Epidermal melanocyte (primary cell): Measurements from ENCODE around the gene ULK1.
"Not testable (repeated sequence)": the region's sequence is repeated elsewhere in the genome, so short reads cannot be mapped to it uniquely, and the experiment has no call there.

ENCODE experiments used
- DNase-seq: peaks from one replicate; pipeline ENCODE4 v3.0.0; 2011; ENCODE audit warnings: low spot score; ENCODE audit not compliant: insufficient read length

The ULK1 gene

DNA sequence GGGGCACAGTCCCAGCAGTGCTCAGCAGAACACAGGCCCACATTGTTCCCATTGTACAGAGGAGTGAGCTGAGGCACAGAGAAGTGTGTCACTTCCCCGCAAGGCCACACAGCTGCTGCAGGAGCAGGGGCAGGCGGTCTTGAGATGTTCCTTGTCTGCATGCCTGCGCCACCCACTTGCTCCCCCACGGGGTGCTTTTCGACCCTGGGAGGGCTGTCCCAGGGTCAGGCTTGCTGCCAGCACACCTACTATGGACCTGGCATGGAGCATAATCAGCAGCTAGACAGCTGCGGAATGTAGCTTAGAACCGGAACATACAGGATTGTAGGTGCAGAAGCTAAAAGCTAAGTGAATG is 47.5 kb downstream of the ULK1 start:
- no peak for DNase-seq

DNA sequence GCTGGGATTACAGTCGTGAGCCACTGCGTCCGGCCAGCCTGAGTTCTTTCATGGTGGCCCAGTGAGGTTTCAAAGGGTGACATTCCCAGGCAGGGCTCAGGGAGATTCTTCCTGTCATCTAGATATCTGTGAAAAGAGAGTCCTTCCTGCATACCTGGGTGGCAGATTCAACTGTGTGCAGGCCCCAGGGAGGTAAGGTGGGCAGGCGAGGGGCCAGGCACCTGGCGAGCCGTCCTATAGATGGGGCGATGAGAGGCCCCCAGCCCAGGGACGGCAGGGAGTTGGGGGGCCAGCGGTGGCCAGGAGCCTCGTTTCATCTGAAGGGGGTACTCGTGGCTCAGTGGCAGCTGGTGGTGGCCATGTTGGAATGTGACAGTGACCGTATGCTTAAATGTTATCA is 48.2 kb downstream of the ULK1 start:
- no peak for DNase-seq

DNA sequence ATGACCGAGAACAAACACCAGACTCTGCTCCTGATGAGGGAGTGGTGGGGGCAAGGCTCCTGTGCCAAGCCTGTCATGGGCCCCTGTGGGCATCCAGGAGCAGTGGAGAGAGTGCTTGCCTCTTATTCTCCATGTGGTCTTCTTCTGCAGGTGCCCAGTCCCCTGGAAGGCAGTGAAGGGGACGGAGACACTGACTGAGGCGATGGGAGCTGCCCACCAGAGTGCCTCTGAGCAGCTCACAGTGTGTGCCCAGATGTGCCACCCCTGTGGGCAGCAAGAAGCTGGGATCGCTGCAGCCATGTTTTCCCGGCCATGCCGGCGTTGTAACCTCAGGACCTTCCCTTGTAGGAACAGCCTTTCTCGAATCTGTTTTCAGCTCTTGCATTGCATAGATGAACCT is 49.0 kb downstream of the ULK1 start:
- DNase-seq, result no peak

DNA sequence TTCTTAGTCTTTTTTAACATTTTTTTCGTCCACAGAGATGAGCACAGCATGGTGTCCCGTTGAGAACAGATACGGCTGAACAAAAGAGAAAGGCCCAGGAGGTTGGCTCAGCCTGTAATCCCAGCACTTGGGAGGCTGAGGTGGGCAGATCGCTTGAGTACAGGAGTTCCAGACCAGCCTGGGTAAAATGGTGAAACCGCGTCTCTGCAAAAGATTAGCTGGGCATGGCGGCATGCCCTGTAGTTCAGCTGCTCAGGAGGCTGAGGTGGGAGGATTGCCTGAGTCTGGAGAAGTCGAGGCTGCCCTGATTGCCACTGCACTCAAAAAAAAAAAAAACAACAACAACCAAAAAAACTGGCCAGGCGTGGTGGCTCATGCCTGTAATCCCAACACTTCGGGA is 49.5 kb downstream of the ULK1 start:
- no peak for DNase-seq

DNA sequence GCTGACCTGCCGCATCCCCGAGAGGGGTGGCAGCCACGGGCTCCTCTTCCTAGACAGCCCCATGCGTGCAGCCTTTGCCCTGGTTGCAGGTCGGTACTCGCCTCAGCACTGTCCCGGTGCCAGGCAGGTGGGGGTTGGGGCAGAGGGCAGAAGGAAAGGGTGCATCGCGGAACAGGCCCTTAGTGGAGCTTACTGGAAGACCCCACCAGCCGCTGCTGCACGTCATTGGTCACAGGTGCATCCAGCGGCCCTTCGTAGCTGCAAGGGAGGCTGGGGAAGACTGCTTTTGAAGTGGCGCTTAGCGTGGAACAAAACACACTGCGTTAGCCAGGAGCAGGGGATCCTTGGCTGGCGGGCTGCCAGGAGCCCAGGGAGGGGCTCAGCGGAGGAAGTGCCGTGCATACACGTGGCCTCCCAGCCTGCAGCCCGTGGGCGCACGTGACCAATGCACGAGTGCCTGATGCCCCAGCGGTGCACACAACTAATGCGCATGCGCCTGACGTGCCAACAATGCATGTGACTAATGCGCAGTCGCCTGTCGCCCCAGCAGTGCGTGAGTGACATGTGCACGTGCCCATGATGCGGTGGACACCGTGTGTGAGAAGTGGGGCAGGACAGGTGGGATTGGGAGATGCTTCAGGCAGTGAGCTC is 50.3 kb downstream of the ULK1 start:
- DNase-seq, result no peak

DNA sequence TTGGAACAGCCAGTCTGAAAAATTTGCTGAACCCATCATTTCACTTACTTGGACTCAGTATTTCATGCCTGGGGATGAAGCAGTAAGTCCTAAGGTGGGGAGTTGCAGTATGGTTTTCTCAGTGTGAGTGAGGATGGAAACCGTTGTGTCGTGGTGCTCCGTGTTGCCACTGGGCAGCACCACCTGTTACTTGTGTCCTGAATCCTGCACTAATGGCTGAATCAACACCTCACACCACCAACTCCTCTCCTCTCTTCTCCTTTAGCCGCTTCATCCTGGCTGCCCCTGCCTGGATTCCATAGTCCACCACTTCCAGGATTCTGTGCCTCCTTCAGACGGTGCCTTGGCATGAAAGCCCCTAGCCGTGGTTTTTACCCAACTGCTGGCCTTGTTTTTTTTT is 52.3 kb downstream of the ULK1 start:
- DNase-seq, result no peak

DNA sequence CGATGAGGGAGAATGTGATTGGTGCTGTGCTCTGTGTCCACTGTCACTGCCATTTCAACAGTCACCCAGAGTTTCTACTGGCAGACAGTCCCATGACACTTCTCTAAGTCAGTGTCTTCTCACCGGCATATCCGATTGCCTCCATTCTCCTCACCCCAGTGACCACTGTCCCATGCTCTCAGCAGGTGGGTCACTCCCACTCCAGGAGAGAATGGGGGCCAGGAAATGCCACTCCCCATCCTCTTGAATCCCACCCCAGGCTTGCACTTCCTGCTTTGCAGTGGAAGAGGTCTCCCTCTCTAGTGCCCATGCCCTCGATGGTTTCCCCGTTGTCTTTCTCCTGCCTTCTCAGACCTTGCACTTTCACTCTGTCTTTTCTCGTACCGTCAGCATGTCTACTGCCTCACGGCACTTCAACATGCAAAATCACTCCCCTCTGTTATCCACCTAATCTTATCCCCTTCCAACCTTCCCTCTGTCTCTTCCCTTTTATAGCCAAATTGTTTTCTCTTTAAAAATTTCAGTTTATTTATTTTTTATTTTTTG is 53.1 kb downstream of the ULK1 start:
- no peak for DNase-seq

DNA sequence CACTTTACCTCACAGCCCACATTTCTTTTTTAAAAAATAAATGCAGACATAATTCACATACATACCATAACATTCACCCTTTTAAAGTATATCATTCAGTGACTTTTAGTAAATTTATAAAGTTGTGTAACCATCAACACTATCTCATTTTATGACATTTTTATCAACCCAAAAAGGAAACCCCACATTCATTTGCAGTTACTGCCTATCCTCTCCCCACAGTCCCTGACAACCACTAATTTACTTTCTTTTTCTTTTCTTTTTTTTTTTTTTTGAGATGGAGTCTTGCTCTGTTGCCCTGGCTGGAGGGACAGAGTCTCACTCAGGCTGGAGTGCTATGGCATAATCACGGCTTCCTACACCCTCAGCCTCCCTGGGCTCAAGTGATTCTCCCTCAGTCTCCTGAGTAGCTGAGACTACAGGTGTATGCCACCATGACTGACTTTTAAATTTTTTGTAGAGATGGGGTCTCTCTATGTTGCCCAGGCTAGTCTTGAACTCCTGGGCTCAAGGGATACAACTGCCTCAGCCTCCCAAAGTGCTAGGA is 53.8 kb downstream of the ULK1 start:
- DNase-seq, result no peak

DNA sequence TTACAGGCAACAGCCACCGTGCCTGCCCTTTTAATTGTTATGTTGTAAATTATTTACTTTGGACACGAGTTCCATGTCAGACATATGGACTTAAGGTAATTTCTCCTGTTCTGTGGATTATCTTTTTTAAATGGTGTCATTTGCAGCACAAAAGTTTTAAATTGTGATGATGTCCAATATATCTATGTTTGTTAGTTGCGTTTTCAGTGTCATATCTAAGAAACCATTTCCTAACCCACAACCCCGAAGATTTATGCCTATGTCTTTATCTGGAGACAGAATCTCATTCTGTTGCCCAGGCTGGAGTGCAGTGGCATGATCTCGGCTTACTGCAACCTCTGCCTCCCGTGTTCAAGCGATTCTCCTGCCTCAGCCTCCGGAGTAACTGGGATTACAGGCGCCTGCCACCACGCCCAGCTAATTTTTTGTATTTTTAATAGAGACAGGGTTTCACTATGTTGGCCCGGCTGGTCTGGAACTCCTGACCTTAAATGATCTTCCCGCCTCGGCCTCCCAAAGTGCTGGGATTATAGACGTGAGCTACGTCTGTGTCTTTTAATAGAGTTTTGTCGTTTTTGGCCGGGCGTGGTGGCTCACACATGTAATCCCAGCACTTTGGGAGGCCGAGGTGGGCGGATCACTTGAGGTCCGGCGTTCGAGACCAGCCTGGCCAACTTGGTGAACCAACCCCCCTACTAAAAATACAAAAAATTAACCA is 54.5 kb downstream of the ULK1 start:
- DNase-seq, result not testable (repeated sequence)

DNA sequence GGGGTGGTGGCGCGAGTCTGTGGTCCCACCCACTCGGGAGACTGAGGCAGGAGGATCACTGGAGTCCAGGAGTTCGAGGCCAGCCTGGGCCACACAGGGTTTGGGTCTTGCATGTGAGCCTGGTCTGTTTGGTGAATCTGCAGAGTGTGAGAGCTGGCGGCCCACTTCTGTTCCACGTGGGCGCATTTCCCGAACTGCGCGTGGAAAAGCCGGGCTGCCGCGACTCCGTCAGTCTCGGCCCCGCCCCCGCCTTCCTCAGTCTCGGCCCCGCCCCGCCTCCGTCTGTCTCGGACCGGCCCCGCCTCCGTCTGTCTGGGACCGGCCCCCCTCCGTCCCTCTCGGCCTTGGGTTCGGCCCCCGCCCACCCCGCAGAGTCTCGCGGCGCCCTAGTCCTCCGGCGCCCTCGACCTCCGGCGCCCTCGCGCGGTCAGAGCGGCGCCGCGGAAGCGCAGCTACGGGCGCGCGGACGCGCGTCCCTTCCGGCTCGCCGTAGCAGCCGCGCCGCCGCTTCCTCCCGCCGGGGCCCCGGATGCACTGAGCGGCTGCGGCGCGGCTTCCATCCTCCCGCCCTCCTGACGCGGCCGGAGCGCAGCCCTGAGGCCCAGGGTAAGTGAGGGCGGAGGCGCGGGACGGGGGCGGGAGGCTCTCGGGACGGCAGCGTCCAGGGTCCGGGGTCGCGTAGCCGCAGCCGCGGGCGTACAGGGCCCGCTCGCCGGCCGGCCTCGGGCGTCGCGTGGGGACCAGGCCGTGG is 55.2 kb downstream of the ULK1 start, which contains the start of gene EP400:
Gene EP400 (plus strand): TSS at position 512 of the 751 bp plus-strand sequence. CDS start 10,678 bp downstream, outside the sequence.
- DNase-seq, result peak; percentile 93

DNA sequence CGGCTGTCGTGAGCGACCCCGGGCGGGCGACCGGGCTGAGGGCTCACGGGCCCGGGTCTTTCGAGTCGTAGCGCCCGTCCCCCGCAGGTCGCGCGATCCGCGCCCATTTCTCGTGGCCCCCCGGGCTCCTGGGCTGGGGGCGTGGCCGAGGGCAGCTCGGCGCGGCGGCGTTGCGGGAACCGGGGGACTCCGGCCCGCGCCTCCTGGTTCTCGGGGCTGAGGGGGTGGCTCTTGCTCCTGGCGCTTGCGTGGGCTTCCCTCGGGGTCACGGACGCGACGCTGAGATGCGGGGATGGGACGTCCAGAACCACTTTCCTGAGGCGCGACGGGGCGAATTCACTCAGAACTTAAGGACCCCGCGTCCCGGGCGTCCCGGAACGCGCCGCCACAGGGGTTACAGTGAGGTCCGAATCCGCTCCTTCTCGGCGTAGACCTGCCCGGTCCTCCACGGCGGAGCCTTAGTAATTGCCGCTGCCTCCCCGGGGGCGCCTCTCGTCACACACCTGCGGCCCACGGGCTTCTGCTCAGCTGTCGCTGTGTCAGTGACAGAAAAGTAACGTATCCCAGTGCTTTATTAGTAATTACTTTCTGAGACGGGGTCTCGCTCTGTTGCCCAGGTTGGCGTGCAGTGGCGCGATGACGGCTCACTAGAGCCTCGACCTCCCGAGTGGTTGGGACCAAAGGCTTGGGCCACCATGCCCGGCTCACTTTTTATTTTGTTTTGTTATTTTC is 55.9 kb downstream of the ULK1 start:
- no peak for DNase-seq

DNA sequence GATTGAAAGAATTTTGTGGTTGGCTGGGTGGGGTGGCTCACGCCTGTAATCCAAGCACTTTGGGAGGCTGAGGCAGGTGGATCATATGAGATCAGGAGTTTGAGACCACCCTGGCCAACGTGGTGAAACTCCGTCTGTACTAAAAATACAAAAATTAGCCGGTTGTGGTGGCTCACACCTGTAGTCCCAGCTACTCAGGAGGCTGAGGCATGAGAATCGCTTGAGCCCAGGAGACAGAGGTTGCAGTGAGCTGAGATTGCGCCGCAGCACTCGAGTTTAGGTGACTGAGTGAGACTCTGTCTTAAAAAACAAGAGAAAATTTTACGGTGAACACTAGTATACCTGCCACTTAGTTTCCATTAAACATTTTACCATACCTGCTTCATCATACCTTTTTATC is 59.4 kb downstream of the ULK1 start:
- not testable (repeated sequence) for DNase-seq

DNA sequence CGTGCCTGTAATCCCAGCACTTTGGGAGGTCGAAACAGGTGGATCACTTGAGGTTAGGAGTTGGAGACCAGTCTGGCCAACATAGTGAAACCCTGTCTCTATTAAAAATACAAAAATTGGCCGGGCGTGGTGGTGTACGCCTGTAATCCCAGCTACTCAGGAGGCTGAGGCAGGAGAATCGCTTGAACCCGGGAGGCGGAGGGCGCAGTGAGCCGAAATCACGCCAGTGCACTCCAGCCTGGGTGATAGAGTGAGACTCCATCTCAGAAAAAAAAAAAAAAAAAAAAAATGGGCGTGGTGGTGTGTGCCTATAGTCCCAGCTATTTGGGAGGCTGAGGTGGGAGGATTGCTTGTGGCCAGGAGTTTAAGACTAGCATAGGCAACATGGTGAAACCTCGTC is 60.0 kb downstream of the ULK1 start:
- DNase-seq, result not testable (repeated sequence)

DNA sequence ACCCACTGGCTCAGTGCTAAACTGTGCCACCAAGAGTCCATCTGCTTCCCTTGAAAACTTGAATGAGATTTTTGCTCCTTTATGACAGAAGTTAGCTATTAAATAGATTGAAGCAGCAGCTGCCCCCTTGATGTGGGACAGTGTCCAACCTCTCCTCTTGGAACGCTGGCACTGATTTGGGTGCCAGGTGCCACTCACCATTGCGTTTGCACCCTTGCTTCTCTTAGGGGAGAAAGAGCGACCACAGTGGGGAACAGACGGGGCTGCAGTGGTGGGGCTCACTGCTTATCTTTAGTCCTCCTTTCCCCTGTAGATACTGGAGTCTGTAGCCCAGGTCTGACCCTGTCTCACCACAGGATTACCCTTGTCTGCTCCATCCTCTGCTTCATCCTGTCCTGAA is 64.7 kb downstream of the ULK1 start:
- no peak for DNase-seq

DNA sequence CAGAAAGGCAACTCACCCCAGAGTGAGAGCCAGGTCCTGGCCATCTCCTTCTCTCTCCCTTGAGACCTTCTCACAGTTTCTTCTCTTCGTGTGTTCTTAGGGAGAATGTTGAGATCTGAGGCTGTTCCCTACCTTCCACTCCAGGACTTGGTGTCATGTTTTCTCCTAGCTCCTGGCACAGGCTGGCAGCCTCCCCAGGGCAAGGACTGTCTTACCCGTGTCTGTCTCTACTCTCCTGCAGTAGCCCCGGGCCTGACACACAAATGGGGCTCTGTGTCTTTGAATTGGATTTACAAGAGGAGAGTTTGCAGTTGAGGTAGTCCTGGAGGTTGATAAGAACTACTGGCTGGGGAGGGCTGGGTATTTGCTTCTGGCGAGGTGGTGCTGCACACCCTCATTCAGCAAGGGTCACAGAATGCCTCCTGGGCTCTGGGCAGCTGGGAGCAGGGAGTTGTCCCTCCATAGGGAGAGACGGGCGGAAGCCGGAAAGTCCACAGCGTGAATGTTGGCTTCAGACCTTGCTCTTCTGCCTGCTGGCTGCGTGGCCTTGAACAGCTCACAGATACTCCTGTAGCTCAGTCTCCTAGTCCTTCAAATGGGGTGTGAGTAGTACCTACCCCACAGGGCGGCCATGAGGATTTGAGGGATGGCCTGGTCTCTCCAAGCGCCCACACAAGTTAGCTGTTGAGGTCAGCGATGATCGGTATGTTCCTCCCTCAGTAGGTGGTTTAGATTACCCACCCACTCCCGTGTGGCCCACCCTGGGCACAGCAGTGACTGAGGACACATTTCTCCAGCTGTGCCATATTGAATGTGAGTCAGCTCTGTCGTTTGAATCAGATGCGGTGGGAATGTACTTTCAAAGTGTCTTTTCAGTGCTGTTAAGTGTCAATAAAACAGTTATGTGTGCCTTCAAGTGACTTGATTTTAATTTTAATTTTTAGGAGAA is 65.5 kb downstream of the ULK1 start:
- no peak for DNase-seq

DNA sequence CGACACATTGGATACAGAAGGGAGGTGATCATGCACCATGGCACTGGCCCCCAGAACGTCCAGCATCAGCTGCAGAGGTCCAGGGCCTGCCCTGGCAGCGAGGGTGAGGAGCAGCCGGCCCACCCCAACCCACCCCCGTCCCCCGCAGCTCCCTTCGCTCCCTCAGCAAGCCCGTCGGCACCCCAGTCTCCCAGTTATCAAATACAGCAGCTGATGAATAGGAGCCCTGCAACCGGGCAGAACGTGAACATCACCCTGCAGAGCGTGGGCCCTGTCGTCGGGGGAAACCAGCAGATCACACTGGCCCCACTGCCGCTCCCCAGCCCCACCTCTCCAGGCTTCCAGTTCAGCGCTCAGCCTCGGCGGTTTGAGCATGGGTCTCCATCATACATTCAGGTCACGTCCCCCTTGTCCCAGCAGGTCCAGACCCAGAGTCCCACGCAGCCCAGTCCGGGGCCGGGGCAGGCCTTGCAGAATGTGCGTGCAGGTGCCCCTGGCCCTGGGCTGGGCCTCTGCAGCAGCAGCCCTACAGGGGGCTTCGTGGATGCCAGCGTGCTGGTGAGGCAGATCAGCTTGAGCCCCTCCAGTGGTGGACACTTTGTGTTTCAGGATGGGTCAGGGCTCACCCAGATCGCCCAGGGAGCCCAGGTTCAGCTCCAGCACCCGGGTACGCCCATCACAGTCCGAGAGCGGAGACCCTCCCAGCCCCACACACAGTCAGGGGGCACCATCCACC is 66.3 kb downstream of the ULK1 start:
- DNase-seq, result not testable (repeated sequence)

DNA sequence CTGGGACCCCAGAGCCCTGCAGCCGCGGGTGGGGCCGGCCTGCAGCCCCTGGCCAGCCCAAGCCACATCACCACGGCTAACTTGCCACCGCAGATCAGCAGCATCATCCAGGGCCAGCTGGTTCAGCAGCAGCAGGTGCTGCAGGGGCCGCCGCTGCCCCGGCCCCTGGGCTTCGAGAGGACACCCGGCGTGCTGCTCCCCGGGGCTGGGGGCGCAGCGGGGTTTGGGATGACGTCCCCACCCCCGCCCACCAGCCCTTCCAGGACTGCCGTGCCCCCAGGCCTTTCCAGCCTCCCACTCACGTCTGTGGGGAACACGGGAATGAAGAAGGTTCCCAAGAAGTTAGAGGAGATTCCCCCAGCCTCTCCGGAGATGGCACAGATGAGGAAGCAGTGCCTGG is 66.9 kb downstream of the ULK1 start:
- not testable (repeated sequence) for DNase-seq

DNA sequence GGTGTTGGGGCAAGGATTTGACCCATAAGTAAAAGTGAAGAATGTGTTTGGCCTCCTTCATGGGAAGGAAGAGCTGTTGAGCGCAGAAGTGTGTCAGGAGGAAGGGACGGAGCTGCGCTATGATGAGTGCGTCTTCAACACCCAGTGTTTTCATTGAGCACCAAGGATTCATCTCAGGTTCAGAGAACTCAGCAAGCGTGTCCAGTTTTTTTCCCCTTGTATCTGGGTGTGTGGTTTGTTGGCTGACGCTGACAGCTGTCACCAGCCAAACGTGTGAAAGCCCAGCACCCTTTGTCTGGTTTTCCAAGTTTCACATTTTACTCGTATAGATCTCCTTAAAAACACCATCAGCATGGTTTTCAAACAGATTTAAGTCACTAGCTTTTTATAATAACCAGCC is 67.6 kb downstream of the ULK1 start:
- DNase-seq, result no peak

DNA sequence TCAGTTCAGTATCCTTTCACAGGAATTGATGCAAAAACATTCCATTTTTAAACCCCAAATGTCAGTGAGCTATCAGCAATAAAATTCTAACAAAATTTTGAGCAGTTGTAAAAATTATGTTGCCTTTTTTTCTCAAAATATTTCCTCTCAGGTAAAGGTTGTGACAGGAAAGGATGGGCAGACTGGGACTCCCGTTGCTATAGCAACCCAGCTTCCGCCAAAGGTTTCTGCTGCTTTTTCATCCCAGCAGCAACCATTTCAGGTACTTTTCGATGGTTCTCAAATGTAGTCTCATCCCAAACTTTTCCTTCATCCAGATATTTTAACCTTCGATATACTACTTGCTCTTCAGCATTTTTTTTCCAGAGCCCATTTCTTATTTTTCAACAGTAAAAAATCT is 69.0 kb downstream of the ULK1 start:
- no peak for DNase-seq
